Ramos (cell line): Measurements from ENCODE around the gene PCSK4.
"Not testable (repeated sequence)": the region's sequence is repeated elsewhere in the genome, so short reads cannot be mapped to it uniquely, and the experiment has no call there.

ENCODE experiments used
- in situ Hi-C: fragments of 300-500 bp; cut with MboI; formaldehyde crosslinking; loops from one replicate; pipeline ENCODE4 v1.14.3; 2022; ENCODE audit warnings: low sequenced_read_pairs; ENCODE audit not compliant: unreplicated experiment

Gene PCSK4

GRCh38 chr19:1491849-1492170 is 1.7 kb upstream of the PCSK4 start:
- in situ Hi-C loops, result no loop called here

GRCh38 chr19:1491114-1491848 is 1.1 kb upstream of the PCSK4 start, which contains the start of gene REEP6:
Gene REEP6, plus strand, starts transcription at chr19:1491181. Its CDS starts 89 bp downstream, at chr19:1491270.
- in situ Hi-C loops, result no loop called here

GRCh38 chr19:1489463-1490310 is 463 bp downstream of the PCSK4 start:
- in situ Hi-C loops, result no loop called here

GRCh38 chr19:1488282-1488601 is 1.9 kb downstream of the PCSK4 start:
- in situ Hi-C loops, result no loop called here

GRCh38 chr19:1487576-1488281 is 2.4 kb downstream of the PCSK4 start:
- in situ Hi-C loops, result no loop called here

GRCh38 chr19:1486720-1487575 is 3.2 kb downstream of the PCSK4 start:
- in situ Hi-C loops, result no loop called here

GRCh38 chr19:1483979-1484428 is 6.1 kb downstream of the PCSK4 start:
- in situ Hi-C loops, result no loop called here

GRCh38 chr19:1483131-1483978 is 6.8 kb downstream of the PCSK4 start:
- in situ Hi-C loops, result no loop called here

- in situ Hi-C loops, result no loop called here
Measured at GRCh38 chr19:1482361-1483130, 7.6 kb downstream of the PCSK4 start.

GRCh38 chr19:1481893-1482360 is 8.2 kb downstream of the PCSK4 start:
- in situ Hi-C loops, result no loop called here

- in situ Hi-C loops, result no loop called here
Measured at GRCh38 chr19:1481224-1481892, 8.8 kb downstream of the PCSK4 start.

GRCh38 chr19:1478934-1479707 is 11.0 kb downstream of the PCSK4 start, which contains the start of gene C19orf25:
Gene C19orf25, minus strand, starts transcription at chr19:1479215. Its CDS starts 312 bp downstream, at chr19:1478903.
- in situ Hi-C loops, result no loop called here

- in situ Hi-C loops, result not testable (repeated sequence)
Measured at GRCh38 chr19:1477056-1477455, 13.1 kb downstream of the PCSK4 start.

- in situ Hi-C loops, result no loop called here
Measured at GRCh38 chr19:1475751-1476437, 14.3 kb downstream of the PCSK4 start.

GRCh38 chr19:1474765-1475351 is 15.3 kb downstream of the PCSK4 start:
- in situ Hi-C loops, result no loop called here
